ENCODE measurements around the gene DPF3.

Gene DPF3

GRCh38 chr14:72836085-72836484 lies 57.8 kb downstream of the DPF3 start:
- H3K9me3 ChIP-seq (ENCODE audit: control insufficient read depth, insufficient read depth, low read length): no peaks in the 10 kb centered on the region
- no peaks in the 10 kb centered on the region for H3K4me1 ChIP-seq (ENCODE audit: control insufficient read depth, low read length)
- H3K27ac ChIP-seq (ENCODE audit: low read depth, low read length): no peak overlapping the region
- no peaks in the 10 kb centered on the region for H4K20me1 ChIP-seq (ENCODE audit: control insufficient read depth, insufficient read depth, low read depth, low read length)
- H3K27me3 ChIP-seq (ENCODE audit: control insufficient read depth, low read length): no peaks in the 10 kb centered on the region
- no peaks in the 10 kb centered on the region for H3F3A ChIP-seq (ENCODE audit: control insufficient read depth, insufficient read depth)
- no peaks in the 10 kb centered on the region for H3K9me2 ChIP-seq (replicated peaks; ENCODE audit: control insufficient read depth, low read length)
- H3K4me2 ChIP-seq (ENCODE audit: low read length): no peak overlapping the region
- H3K36me3 ChIP-seq (ENCODE audit: control insufficient read depth, low read length): no peaks in the 10 kb centered on the region
- H3K4me3 ChIP-seq (ENCODE audit: low read length): no peak overlapping the region
- H3K79me2 ChIP-seq (ENCODE audit: control insufficient read depth, low read length): no peaks in the 10 kb centered on the region
- TF ChIP-seq EZH2phosphoT487 (IDR thresholded peaks at IDR 0.05; ENCODE audit: borderline replicate concordance, low read length) (no peak), CTCF (IDR thresholded peaks at IDR 0.05; ENCODE audit: low read depth, low read length, poor library complexity, severe bottlenecking) (no peak)

DNA sequence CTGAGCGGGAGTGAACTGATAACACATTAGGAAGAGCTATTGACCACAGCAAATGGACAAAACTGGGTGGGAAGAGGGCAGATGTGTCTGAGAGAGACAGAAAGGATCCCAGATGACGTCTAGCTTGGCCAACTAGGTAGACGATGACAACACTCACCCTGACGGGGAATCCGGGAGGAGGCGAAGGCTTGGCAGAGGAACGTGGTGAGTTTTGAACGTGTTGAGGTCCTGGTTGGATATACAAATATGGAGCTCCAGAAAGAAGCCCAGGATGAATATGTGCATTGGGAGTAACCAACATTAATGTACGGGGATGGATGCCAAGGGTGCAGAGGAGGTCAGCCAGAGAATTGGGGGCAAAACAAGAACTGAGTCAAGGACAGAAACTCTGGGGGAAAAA lies 60.7 kb downstream of the DPF3 start:
- Histone ChIP-seq H3K4me1 (ENCODE audit: control insufficient read depth, low read length) (no peaks in the 10 kb centered on the region), H3K9me3 (ENCODE audit: control insufficient read depth, insufficient read depth, low read length) (no peaks in the 10 kb centered on the region), H3K4me2 (ENCODE audit: low read length) (no peak overlapping the region), H3K4me3 (ENCODE audit: low read length) (no peak overlapping the region), H3K9me2 (replicated peaks; ENCODE audit: control insufficient read depth, low read length) (no peaks in the 10 kb centered on the region), H3K79me2 (ENCODE audit: control insufficient read depth, low read length) (no peaks in the 10 kb centered on the region), H3K27me3 (ENCODE audit: control insufficient read depth, low read length) (no peaks in the 10 kb centered on the region), H3K27ac (ENCODE audit: low read depth, low read length) (no peak overlapping the region), H4K20me1 (ENCODE audit: control insufficient read depth, insufficient read depth, low read depth, low read length) (no peaks in the 10 kb centered on the region), H3F3A (ENCODE audit: control insufficient read depth, insufficient read depth) (no peaks in the 10 kb centered on the region), H3K36me3 (ENCODE audit: control insufficient read depth, low read length) (no peaks in the 10 kb centered on the region)
- no peak for TF ChIP-seq CTCF (IDR thresholded peaks at IDR 0.05; ENCODE audit: low read depth, low read length, poor library complexity, severe bottlenecking)
- TF ChIP-seq EZH2phosphoT487 (IDR thresholded peaks at IDR 0.05; ENCODE audit: borderline replicate concordance, low read length): no peak

- no peaks in the 10 kb centered on the region for H3F3A ChIP-seq (ENCODE audit: control insufficient read depth, insufficient read depth)
- H4K20me1 ChIP-seq (ENCODE audit: control insufficient read depth, insufficient read depth, low read depth, low read length): no peaks in the 10 kb centered on the region
- TF ChIP-seq CTCF (IDR thresholded peaks at IDR 0.05; ENCODE audit: low read depth, low read length, poor library complexity, severe bottlenecking): no peak
- TF ChIP-seq EZH2phosphoT487 (IDR thresholded peaks at IDR 0.05; ENCODE audit: borderline replicate concordance, low read length): no peak
- no peaks in the 10 kb centered on the region for H3K79me2 ChIP-seq (ENCODE audit: control insufficient read depth, low read length)
- H3K27me3 ChIP-seq (ENCODE audit: control insufficient read depth, low read length): no peaks in the 10 kb centered on the region
- no peaks in the 10 kb centered on the region for H3K9me2 ChIP-seq (replicated peaks; ENCODE audit: control insufficient read depth, low read length)
- no peak overlapping the region for H3K4me3 ChIP-seq (ENCODE audit: low read length)
- no peaks in the 10 kb centered on the region for H3K9me3 ChIP-seq (ENCODE audit: control insufficient read depth, insufficient read depth, low read length)
- H3K27ac ChIP-seq (ENCODE audit: low read depth, low read length): no peak overlapping the region
- H3K4me2 ChIP-seq (ENCODE audit: low read length): no peak overlapping the region
- no peaks in the 10 kb centered on the region for H3K4me1 ChIP-seq (ENCODE audit: control insufficient read depth, low read length)
- H3K36me3 ChIP-seq (ENCODE audit: control insufficient read depth, low read length): no peaks in the 10 kb centered on the region
Measured at GRCh38 chr14:72830786-72831594, 62.9 kb downstream of the DPF3 start.
